Measurements from ENCODE around the gene GRIP1. TPM values are rescaled to one million over a fixed set of nuclear protein-coding genes. Genes with fewer than 3 reads are reported as not detected.

The GRIP1 gene
- total RNA-seq, 1 donor from 2014 or later: 0.47 TPM

DNA sequence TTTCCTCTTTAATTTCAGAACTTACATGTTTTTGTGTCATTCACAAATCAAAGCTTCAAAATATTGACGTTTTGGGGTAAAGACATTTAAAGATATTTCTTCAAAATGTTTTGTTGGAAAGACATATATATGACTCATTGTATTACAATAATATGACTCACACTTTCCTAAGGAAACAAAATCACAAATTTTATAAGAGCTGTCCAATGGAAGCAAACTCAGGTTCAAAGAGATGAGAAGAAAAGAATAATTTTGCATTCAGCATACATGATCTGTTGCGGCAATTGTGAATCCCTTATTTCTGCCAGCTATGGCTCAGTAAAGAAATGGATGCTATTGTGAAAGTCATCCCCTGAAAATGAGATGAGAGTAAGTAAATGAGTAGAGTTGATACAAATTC lies 82.7 kb downstream of the GRIP1 start:
- Histone ChIP-seq H3K36me3 (no peaks in the 10 kb centered on the region), H3K9me3 (replicated peaks) (no peaks in the 10 kb centered on the region), H3K27me3 (ENCODE audit: low read depth) (no peaks in the 10 kb centered on the region), H3K27ac (replicated peaks) (no peak overlapping the region), H3K4me1 (no peaks in the 10 kb centered on the region), H3K4me3 (no peak overlapping the region)
- TF ChIP-seq, protein P1, sequence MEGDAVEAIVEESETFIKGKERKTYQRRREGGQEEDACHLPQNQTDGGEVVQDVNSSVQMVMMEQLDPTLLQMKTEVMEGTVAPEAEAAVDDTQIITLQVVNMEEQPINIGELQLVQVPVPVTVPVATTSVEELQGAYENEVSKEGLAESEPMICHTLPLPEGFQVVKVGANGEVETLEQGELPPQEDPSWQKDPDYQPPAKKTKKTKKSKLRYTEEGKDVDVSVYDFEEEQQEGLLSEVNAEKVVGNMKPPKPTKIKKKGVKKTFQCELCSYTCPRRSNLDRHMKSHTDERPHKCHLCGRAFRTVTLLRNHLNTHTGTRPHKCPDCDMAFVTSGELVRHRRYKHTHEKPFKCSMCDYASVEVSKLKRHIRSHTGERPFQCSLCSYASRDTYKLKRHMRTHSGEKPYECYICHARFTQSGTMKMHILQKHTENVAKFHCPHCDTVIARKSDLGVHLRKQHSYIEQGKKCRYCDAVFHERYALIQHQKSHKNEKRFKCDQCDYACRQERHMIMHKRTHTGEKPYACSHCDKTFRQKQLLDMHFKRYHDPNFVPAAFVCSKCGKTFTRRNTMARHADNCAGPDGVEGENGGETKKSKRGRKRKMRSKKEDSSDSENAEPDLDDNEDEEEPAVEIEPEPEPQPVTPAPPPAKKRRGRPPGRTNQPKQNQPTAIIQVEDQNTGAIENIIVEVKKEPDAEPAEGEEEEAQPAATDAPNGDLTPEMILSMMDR (IDR thresholded peaks at IDR 0.05; ENCODE audit: borderline replicate concordance): no peak
- DNase-seq: no peak
- intact Hi-C loops (cut with micrococcal nuclease): no loop called here

- Histone ChIP-seq H3K4me1 (no peaks in the 10 kb centered on the region), H3K9me3 (replicated peaks) (no peaks in the 10 kb centered on the region), H3K27ac (replicated peaks) (no peak overlapping the region), H3K4me3 (no peak overlapping the region), H3K36me3 (no peaks in the 10 kb centered on the region), H3K27me3 (ENCODE audit: low read depth) (no peaks in the 10 kb centered on the region)
- DNase-seq: no peak
- intact Hi-C loops (cut with micrococcal nuclease): no loop called here
- TF ChIP-seq, protein P1 (IDR thresholded peaks at IDR 0.05; ENCODE audit: borderline replicate concordance): no peak
These were observed 84.2 kb downstream of the GRIP1 start for GRCh38 chr12:66594688-66595087.

DNA sequence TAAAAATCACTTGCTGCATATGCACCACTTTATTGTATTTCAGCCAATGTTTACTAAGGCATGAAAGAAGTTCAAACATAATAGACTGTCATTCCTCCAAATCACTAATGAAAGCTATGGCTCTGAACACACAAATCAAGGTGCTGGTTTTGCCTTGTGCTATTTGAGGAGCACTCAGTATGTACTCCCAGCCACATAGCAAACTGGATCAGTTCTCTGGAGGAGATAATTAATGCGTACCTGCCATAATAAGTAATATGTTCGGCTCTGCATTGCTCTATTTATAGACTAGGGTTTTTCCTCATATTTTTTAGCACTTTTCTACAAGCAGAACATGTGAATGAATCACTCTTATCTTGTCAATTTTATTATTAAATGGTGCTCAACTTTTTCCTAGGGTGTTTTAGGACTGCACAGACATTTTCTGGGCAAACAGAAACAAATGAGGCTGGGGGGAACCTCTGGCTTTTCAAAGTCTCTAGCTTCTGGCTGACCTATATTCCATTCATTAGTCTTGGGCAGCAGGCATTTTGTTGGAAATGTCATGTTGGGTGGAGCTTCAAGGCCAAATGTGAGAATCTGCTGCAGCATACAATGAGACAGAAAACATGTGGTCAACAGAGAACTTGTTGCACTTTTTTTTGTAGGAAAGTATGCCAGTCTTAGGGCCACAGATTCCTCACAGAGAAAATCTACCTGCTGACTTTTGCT lies 88.4 kb downstream of the GRIP1 start:
- H3K9me3 ChIP-seq (replicated peaks): no peaks in the 10 kb centered on the region
- no peaks in the 10 kb centered on the region for H3K27me3 ChIP-seq (ENCODE audit: low read depth)
- H3K4me1 ChIP-seq: no peaks in the 10 kb centered on the region
- DNase-seq: no peak
- H3K27ac ChIP-seq (replicated peaks): no peak overlapping the region
- intact Hi-C loops (cut with micrococcal nuclease): no loop called here
- no peaks in the 10 kb centered on the region for H3K36me3 ChIP-seq
- no peak overlapping the region for H3K4me3 ChIP-seq
- TF ChIP-seq, protein P1 (IDR thresholded peaks at IDR 0.05; ENCODE audit: borderline replicate concordance): no peak

GRCh38 chr12:66589095-66589494 lies 89.8 kb downstream of the GRIP1 start:
- Histone ChIP-seq H3K4me1 (no peaks in the 10 kb centered on the region), H3K4me3 (no peak overlapping the region), H3K9me3 (replicated peaks) (peaks cover 7% of the 10 kb centered on the region), H3K27ac (replicated peaks) (no peak overlapping the region), H3K27me3 (ENCODE audit: low read depth) (no peaks in the 10 kb centered on the region), H3K36me3 (no peaks in the 10 kb centered on the region)
- no peak for DNase-seq
- intact Hi-C loops (cut with micrococcal nuclease): no loop called here
- TF ChIP-seq, protein P1 (IDR thresholded peaks at IDR 0.05; ENCODE audit: borderline replicate concordance): no peak

GRCh38 chr12:66587912-66588311 lies 91.0 kb downstream of the GRIP1 start:
- no peak overlapping the region for H3K27ac ChIP-seq (replicated peaks)
- H3K4me1 ChIP-seq: no peaks in the 10 kb centered on the region
- intact Hi-C loops (cut with micrococcal nuclease): no loop called here
- TF ChIP-seq, protein P1 (IDR thresholded peaks at IDR 0.05; ENCODE audit: borderline replicate concordance): no peak
- no peak overlapping the region for H3K4me3 ChIP-seq
- no peaks in the 10 kb centered on the region for H3K27me3 ChIP-seq (ENCODE audit: low read depth)
- H3K9me3 ChIP-seq (replicated peaks): peaks cover 7% of the 10 kb centered on the region
- no peak for DNase-seq
- no peaks in the 10 kb centered on the region for H3K36me3 ChIP-seq
